HK-2 (cell line): ENCODE measurements around the gene MXRA8.

Experiments used
- DNase-seq: peaks from one replicate; pipeline ENCODE4 v3.0.0-alpha.2; 2018; ENCODE audit not compliant: unreplicated experiment

MXRA8 gene

DNA sequence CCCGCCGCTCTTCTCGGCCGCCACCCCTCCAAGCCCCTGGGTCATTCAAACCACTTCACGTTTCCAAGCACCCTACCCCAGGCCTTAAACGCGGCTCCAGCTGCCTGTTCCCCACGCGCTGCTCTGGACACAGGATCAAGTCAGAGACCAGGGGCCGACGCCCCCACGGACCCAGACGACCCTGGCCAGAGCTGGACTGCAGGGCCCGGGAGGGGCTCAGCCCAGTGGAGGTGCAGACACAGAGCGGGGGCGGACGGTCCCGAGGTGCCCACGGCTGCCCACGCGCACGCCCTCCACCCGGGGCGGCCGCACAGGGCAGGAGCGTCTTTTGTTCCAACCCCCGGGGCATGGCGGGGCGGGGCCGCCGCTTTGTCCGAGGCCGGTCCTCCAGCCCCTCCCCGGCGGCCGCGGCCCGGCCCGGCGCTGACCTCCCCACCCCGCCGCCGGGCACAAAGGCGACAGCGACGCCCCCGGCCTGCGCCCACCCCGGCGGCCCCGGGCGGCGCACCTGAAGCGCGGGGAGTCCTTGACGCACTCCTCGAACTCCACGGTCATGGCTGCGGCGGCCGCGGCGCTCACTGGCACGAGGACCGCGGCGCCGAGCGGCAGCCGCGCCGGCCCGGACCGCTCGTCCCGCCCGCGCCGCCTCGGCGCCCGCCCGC lies 51.0 kb downstream of the MXRA8 start:
- DNase-seq = peak; percentile 55

DNA sequence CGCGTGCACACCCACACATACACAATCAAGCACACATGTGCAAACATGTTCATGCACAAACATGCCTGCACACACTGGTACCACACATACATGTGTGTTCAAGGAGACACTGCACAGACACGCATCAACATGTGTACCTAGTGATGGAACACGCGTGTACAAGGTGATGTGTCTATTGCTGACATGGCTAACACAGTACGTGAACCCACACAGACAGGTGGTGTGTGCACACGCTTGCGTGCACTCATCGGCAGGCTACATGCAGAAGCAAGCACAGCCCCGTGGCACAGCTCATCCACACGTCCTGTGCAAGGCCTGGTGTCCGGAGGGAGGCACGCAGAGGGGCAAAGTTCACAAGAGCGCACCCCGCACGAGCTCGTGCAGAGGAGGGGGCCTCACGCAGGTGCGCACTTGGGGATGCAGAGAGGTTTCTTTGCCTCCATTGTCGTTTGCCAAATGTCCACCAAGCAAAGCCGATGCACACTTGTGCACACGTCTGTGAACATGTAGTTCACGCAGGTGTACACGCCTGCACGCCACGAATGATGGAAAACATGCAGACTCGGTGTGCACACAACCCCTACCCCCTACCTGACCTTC lies 51.6 kb downstream of the MXRA8 start:
- no peak for DNase-seq

DNA sequence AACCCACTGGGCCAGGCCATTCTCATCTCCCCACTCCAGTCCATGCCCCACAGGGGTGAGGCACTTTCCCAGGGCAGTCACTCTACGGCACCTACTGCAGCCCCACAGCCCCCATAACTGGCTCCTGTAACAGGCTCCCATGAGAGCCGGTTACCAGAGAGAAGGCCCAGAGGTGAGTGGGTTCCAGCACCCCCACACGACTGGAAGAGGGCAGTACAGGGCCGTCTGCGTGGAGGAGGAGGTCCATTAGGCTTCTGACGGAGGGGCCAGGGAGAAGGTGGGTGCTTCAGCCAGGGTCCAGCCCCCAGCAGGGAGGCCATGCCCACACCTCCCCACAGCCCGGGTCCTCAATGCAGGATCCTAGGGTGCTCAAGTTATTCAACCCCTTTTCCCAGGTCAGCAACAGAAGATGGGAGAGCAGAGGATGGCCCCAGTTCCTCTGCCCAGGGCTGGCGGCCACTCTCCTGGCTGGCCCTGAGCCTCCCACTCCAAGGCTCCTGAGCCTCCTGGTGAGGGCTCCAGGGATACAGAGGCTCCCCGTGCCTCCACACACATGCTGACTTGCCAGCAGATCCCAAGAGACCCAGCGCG lies 52.2 kb downstream of the MXRA8 start:
- no peak for DNase-seq

DNA sequence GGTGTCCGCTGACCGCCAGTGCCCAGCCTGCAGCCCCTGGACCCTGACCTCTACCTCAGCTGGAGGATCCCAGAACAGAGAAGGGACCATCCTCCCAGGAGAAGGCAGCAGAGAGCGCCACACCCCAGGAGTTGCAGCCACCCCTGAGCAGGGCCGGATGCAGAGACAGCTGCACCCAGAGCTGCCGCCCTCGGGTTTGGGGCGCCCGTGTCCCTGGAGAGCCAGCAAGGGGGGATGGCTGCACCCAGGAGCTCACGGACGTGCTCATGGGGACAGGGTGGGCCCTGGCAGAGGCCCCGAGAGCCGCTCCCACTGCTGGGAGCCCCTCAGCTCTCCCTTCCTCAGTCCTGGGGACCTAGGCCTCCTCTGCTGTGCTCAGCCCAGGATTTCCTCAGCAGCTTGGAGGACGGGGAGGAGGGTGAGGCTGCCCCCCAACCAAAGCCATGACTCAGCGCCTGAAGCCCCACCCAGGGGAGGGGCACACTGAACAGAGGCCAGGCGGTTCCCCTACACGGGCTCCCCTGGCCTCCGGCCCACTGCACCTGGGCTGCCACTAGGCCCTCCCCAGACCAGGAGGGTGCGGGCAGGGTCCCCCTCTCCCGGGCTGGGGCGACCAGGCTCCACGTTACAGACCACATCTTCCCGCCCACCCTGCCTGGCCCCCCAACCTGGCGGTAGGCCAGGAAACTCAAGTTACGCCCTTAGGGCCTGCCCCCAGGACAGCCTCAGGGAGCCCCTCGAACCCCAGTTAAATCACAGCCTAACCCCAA lies 52.9 kb downstream of the MXRA8 start:
- DNase-seq = peak; percentile 83

DNA sequence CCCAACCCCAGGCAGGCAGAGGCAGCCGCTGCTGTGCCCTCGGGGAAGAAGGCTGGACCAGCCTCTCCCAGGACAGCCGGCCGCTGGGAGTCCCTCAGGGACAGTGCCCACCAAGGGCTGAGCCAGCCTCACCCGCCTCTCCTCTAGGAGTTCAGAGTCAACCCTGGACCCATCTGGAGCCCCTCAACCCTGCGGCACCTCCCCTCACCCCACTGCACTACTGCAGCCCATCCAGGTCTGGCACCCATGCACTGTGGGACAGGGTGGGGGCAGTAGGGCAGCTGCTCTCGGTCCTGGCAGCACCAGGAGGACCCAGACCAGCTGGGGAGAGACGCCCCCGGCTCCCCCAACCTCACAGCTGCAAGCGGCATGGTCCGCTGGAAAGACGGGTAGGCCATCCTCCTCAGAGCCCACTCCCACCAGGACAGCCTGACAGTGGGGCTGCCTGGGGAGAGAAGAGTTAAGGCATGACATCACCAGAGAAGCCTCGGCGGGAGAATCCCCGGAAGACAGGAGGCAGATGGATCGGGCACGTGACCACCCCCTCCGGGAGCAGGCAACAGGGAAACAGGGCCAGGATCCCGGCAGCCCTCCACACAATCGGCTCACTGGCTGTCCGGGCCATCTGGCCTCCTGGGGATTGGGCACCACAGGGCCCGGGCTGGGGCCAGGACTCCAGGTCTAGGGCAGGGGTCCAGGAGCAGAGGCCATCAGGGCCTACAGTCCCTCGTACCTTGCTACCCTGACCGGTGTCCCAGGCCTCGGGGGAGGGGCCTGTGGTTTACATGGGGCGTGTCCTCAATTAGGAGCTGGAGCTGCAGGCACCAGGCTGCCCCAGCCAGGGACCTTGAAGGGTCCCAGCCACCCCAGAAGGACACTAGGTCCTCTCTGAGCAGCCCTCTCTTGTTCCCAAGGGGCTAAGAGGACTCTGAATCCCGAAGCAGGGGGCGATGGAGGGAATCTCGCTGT lies 53.7 kb downstream of the MXRA8 start:
- peak; percentile 88 for DNase-seq

DNA sequence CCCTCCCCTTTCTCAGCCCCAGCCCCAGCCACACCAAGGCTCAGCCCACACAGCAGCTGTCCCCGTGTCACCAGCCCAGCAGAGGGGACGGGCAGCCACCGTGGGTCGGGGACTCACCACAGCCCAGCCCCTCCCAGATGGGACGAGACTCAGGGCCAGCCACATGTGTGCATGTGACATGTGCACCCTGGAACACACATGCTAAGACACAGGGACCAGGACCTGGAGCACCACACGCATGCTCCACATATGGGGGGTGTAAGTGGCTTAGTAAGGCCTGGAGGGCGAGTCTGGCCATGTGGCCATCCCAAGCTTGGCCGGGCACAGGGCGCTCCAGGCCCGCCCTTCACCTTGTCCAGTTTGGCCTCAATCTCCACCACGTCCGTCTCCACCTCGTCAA lies 54.6 kb downstream of the MXRA8 start:
- no peak for DNase-seq

DNA sequence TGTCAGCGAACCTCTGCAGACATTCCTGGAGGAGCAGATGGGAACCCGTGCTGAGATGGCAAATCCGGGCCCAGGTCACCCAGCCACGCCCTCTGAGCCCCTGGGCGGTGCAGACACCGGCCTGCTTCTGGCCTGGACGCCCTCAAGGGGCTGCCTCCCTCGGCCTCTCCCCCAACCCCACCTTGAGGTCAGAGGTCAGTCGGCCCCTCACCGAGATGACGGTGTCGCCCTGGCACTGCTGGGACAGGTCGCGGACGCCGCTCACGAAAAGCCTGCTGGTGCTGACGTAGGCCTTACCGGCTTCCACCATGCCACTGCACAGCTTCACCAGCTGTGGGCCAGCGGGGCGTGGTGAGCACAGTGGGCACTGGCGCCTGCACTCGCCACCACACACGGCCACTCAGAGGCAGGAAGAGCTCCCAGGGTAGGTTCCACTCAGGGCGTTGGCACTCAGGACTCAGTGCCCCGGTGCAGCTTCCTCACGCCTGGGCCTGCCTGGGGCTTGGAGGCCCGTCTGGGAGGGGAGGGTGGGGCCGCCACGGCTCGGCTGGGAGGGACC lies 55.3 kb downstream of the MXRA8 start:
- DNase-seq = no peak
